Dendritic cell treated with granulocyte-macrophage colony-stimulating factor and Interleukin-4, amounts not matched to agents 40 ng/mL and 50 ng/mL, for 4 days (primary cell): ENCODE measurements around the gene STAM2.
"Not testable (repeated sequence)": the region's sequence is repeated elsewhere in the genome, so short reads cannot be mapped to it uniquely, and the experiment has no call there.

Experiments used
- H3K27ac Mint-ChIP-seq: one replicate; pipeline ENCODE4 v1.8.0; 2022; ENCODE audit warnings: mild to moderate bottlenecking, mixed read lengths
- H3K27me3 Mint-ChIP-seq: one replicate; pipeline ENCODE4 v1.8.0; 2022; ENCODE audit warnings: mild to moderate bottlenecking, mixed read lengths
- H3K36me3 Mint-ChIP-seq: one replicate; pipeline ENCODE4 v1.8.0; 2022; ENCODE audit warnings: low read depth, mixed read lengths
- H3K4me1 Mint-ChIP-seq: one replicate; pipeline ENCODE4 v1.8.0; 2022; ENCODE audit warnings: low read depth, mixed read lengths
- H3K4me3 Mint-ChIP-seq: one replicate; pipeline ENCODE4 v1.8.0; 2022; ENCODE audit warnings: mild to moderate bottlenecking, moderate library complexity, mixed read lengths
- H3K9me3 Mint-ChIP-seq: one replicate; pipeline ENCODE4 v1.8.0; 2022; ENCODE audit warnings: mixed read lengths
- intact Hi-C: fragments of 100-400 bp; cut with micrococcal nuclease; formaldehyde crosslinking; loops from one replicate; pipeline ENCODE4 v1.15.0; 2022

STAM2 gene

DNA sequence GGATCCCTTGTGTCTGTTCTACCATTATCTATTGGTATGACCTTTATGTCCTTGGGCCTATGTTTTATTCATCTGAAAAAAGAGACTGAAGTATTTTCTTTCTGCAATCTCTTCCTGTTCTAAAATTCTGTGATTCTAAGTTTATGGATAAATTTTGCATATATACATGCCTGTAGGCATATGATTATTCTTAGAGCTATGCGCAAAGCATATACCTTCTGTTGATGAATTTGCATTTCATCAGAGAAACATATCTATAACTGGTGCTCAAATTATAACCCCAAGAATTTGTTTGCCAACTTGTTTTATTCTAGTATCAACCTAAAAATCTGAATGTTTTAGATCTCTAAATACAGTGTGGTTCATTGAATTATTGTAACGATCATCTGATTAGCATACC, 83.5 kb downstream of the STAM2 start:
- H3K4me3 Mint-ChIP-seq = no peak overlapping the region
- H3K36me3 Mint-ChIP-seq = no peaks in the 10 kb centered on the region
- H3K4me1 Mint-ChIP-seq = peaks cover 51% of the 10 kb centered on the region
- no peaks in the 10 kb centered on the region for H3K9me3 Mint-ChIP-seq
- no peaks in the 10 kb centered on the region for H3K27me3 Mint-ChIP-seq
- intact Hi-C loops = no loop called here
- H3K27ac Mint-ChIP-seq = no peak overlapping the region

DNA sequence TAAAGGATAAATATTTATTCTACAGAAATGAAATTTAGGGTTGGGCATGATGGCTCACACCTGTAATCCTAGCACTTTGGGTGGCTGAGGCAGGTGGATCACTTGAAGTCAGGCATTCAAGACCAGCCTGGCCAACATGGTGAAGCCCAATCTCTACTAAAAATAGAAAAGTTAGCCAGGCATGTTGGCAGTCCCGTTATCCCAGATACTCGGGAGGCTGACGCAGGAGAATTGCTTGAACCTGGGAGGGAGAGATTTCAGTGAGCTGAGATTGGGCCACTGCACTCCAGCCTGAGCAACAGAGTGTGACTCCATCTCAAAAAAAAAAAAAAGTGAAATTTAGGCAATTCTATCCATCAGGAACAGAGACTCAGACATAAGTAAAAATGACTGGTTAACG, 84.8 kb downstream of the STAM2 start:
- H3K27ac Mint-ChIP-seq, H3K4me3 Mint-ChIP-seq, H3K27me3 Mint-ChIP-seq, H3K9me3 Mint-ChIP-seq, H3K36me3 Mint-ChIP-seq, intact Hi-C loops: not testable (repeated sequence)
- H3K4me1 Mint-ChIP-seq = peaks cover 51% of the 10 kb centered on the region

DNA sequence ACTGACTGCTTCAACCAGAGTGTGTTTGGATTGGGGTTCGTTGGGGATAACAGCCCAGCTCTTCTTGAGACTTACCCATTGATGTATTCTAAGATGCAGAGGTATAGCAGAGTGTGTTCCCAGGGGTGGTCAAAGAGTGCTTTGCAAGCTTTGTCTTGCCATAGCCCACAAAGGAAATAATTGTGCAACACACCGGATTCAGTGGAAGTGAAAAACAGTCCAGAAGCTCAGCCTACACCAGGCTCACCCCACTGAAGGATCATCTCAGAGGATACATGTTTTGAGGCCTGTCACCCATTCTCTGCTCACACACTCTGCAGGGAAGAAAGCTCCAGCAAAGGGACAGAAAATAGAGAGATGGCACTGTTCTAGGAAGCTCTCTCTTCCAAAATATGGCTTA, 86.3 kb downstream of the STAM2 start:
- no peaks in the 10 kb centered on the region for H3K36me3 Mint-ChIP-seq
- intact Hi-C loops = loop anchor here (5.0 kb wide), 1 partner anchor 37 kb away; no protein-coding TSS in a partner anchor
- H3K4me3 Mint-ChIP-seq = peak overlapping the region; percentile 49
- H3K9me3 Mint-ChIP-seq = no peaks in the 10 kb centered on the region
- peak overlapping the region; percentile 81 for H3K27ac Mint-ChIP-seq
- H3K27me3 Mint-ChIP-seq = no peaks in the 10 kb centered on the region
- peaks cover 41% of the 10 kb centered on the region for H3K4me1 Mint-ChIP-seq

DNA sequence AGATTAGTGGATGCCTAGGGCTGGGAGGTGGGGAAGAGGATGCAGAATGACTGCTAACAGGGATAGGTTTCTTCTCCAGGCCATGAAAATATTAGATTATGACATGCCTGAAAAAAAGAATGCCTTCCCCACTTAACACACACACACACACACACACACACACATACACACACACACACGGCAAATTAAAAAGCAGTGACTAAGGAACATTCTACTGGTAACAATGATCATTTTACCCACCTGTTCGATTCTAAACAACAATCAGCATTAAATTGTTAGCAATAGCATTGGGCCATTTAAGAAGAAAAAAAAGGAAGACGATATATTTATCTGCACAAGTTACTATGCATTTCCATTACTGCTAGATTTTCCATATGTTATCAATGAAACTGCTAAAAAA, 87.6 kb downstream of the STAM2 start:
- intact Hi-C loops = loop anchor here (5.0 kb wide), 1 partner anchor 36 kb away; no protein-coding TSS in a partner anchor
- Mint-ChIP-seq H3K27me3 (no peaks in the 10 kb centered on the region), H3K27ac (no peak overlapping the region), H3K36me3 (no peaks in the 10 kb centered on the region), H3K9me3 (no peaks in the 10 kb centered on the region), H3K4me1 (peaks cover 33% of the 10 kb centered on the region), H3K4me3 (no peak overlapping the region)

DNA sequence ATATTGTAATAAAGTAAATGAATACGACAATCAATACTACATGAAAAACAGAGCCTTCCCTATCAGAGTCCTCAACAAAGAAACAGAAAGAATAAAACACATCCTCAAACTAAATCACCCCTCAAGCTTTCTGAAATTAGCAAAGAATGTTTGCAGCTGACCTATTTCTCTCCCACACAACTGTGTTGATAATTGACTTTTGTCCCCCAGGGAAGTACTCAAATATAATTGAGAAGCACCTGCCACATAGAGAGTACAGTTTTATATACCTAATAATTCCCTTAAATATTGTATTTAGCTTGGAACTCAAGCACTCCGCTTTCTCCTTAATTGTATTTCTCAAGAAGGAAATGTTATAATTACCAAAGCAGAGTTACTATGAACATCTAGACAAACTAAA, 89.3 kb downstream of the STAM2 start:
- H3K27me3 Mint-ChIP-seq = no peaks in the 10 kb centered on the region
- peaks cover 33% of the 10 kb centered on the region for H3K4me1 Mint-ChIP-seq
- H3K9me3 Mint-ChIP-seq = no peaks in the 10 kb centered on the region

DNA sequence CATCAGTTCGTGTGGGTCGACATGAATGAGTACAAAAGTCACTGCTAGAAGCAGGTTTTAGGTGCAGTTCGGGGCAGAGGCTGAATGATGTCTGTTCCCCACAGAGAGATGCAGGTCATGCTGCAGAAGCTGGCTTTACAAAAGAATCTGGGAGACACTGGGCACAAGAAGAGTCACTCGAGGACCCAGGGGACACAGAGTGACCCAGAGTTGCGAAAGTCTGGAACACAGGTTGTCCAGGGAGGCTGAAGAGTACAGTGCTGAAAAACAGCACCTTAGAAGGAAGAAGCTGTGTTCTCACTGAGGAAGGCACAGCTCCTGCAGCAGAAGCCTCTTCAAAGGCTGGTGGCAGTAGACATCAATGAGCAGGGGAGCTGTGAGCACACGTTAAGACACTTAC, 91.5 kb downstream of the STAM2 start:
- H3K4me1 Mint-ChIP-seq = peaks cover 21% of the 10 kb centered on the region
- no peaks in the 10 kb centered on the region for H3K36me3 Mint-ChIP-seq
- intact Hi-C loops = no loop called here
- H3K27ac Mint-ChIP-seq = no peak overlapping the region
- H3K9me3 Mint-ChIP-seq = no peaks in the 10 kb centered on the region
- H3K4me3 Mint-ChIP-seq = no peak overlapping the region
- no peaks in the 10 kb centered on the region for H3K27me3 Mint-ChIP-seq

More for the DNA sequence above, 89.3 kb downstream of the STAM2 start:
- Mint-ChIP-seq H3K4me3 (no peak overlapping the region), H3K36me3 (no peaks in the 10 kb centered on the region), H3K27ac (no peak overlapping the region)
- intact Hi-C loops = loop anchor here (5.0 kb wide), 1 partner anchor 34 kb away; no protein-coding TSS in a partner anchor

DNA sequence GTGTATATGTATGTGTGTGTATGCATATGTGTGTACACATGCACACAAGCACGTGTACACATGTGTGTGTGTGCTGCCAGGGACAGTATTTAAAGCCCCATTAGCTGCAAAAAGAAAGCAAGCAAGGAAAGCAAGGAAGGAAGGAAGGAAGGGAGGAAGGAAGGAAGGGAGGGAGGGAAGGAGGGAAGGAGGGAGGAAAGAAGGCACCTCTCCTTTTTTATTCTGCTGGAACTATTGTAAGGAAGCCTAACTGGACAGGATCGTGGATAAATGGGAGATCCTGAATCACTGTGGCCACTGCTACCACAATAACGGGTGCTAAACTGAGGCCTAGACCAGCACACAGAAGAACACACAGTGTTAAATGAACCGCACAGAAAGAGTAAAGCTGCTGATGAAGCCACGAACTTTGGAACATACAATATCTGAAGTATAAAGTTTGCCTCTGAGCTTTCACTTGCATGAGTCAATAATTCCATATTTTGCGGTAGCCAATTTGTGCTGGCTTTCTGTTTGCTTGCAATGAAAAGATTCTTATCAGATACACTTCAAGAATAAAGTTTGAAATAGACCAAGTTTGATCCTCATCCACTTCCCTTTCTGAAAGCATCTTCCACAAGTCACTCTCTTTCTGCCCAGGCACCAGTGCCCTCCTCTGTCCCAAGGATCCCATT, 92.2 kb downstream of the STAM2 start:
- no peak overlapping the region for H3K4me3 Mint-ChIP-seq
- H3K27ac Mint-ChIP-seq = no peak overlapping the region
- no peaks in the 10 kb centered on the region for H3K9me3 Mint-ChIP-seq
- H3K4me1 Mint-ChIP-seq = peaks cover 14% of the 10 kb centered on the region
- H3K36me3 Mint-ChIP-seq = no peaks in the 10 kb centered on the region
- intact Hi-C loops = no loop called here
- H3K27me3 Mint-ChIP-seq = no peaks in the 10 kb centered on the region

DNA sequence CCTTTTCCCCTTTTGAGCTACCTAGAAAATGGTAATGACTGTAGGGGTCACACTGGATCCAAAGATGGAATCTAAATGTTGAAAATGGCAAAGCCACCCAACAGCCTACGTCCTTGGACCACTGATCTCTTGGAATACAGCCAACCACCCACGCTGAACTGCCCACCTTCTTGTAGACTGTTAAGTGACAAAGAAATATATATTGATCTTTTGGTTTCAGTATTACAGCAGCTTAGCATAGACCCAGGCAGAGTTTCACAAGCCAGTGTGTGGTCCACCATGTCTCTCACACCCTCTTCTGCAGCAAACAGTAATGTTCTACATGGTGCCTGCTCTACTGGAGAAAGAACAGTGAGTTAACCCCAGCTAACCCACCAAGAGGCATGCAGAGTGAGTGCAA, 96.9 kb downstream of the STAM2 start:
- peaks cover 5% of the 10 kb centered on the region for H3K4me1 Mint-ChIP-seq
- intact Hi-C loops = no loop called here
- no peak overlapping the region for H3K27ac Mint-ChIP-seq
- H3K4me3 Mint-ChIP-seq = no peak overlapping the region
- H3K36me3 Mint-ChIP-seq = no peaks in the 10 kb centered on the region
- H3K9me3 Mint-ChIP-seq = no peaks in the 10 kb centered on the region
- no peaks in the 10 kb centered on the region for H3K27me3 Mint-ChIP-seq

DNA sequence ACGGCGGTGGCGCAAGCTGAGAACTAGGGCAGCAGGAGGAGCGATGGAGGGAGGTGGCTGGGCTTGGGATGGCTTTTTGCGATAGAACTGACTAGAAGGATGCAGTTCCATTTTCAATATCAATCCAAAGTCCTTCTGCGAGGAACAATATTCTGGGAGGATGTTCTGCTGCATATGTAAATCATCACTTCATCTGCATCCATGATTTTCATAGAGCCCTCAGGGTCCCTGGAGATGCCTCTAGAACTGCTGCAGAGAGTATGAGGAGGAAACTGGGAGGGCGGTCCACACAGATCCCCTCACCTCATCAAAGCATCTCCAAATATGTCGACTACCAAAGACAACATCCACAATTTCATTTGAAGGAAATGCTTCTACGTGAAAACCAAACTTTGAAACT, 97.5 kb downstream of the STAM2 start:
- H3K27me3 Mint-ChIP-seq = no peaks in the 10 kb centered on the region
- no peak overlapping the region for H3K27ac Mint-ChIP-seq
- H3K36me3 Mint-ChIP-seq = no peaks in the 10 kb centered on the region
- H3K4me1 Mint-ChIP-seq = peaks cover 5% of the 10 kb centered on the region
- no peak overlapping the region for H3K4me3 Mint-ChIP-seq
- intact Hi-C loops = no loop called here
- no peaks in the 10 kb centered on the region for H3K9me3 Mint-ChIP-seq

DNA sequence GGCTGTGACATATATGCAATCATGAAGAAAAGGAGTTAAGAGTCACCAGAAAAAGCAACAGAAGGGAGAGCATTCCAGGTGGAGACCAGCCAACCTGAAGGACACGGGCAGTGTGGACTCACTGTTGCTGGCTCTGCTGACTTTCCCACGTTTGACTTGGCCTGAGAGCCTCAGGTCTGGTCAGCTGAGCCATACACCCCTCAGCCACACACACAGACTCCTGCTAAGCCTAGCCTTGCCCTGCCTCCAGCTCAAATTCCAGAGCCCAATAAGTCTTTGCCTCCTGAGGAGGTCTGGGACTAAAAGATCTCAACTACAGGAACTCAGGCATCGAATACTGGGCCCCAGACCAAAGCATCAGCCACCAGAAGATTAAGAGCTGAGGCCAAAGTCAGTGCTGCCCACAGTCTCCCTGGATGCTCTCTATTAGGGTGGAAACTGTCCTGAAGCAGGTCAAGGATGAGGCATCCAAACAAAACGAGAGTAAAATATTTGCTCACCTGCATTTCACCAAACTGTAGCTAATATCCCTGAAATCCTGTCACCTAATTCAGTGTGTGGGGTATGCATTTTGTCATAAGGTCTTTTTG, 100.0 kb downstream of the STAM2 start:
- H3K4me3 Mint-ChIP-seq = no peak overlapping the region
- no peaks in the 10 kb centered on the region for H3K27me3 Mint-ChIP-seq
- H3K4me1 Mint-ChIP-seq = peaks cover 7% of the 10 kb centered on the region
- no peaks in the 10 kb centered on the region for H3K36me3 Mint-ChIP-seq
- H3K9me3 Mint-ChIP-seq = no peaks in the 10 kb centered on the region
- H3K27ac Mint-ChIP-seq = no peak overlapping the region
- intact Hi-C loops = no loop called here

DNA sequence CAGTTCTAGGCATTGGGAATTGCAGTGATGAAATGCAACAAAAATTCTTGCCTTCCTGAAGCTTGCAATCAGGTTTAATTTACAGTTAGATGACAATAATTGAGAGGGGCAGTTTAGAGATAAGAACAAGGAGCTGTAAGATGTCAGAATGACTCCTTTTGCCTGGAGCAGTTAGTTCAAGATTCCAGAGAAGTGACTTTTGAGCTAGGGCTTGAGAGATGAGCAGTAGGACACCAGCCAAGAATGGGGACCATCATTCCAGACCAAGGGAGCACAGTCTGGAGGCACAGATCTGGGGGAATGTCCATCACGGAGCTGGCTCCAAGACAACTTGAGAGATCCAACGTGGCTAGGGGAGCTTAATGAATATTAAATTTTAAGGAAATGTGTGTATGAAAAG, 103.6 kb downstream of the STAM2 start:
- Mint-ChIP-seq H3K36me3 (no peaks in the 10 kb centered on the region), H3K27me3 (no peaks in the 10 kb centered on the region), H3K4me1 (peaks cover 15% of the 10 kb centered on the region), H3K27ac (no peak overlapping the region), H3K4me3 (no peak overlapping the region), H3K9me3 (no peaks in the 10 kb centered on the region)
- intact Hi-C loops = no loop called here

DNA sequence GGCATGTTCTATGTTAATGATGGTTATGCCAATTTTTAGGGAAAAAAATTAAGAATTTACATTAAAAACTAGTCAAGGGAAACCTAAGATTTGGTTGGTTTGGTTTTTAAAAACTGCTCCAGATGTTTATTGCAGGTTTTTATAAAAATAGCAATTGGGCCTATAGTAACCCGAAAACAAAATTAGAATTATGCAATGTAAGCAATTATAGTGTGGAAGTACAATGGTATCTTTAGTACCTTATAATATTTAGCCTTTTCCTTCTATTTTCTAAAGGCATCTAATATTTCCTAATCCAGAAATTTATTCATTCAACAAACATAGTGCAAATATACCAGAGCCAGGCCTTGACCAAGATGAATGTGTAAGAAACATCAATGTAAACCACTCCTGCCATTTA, 104.0 kb downstream of the STAM2 start:
- Mint-ChIP-seq H3K27ac (no peak overlapping the region), H3K9me3 (no peaks in the 10 kb centered on the region), H3K36me3 (no peaks in the 10 kb centered on the region), H3K27me3 (no peaks in the 10 kb centered on the region), H3K4me3 (no peak overlapping the region), H3K4me1 (peaks cover 15% of the 10 kb centered on the region)
- intact Hi-C loops = no loop called here

DNA sequence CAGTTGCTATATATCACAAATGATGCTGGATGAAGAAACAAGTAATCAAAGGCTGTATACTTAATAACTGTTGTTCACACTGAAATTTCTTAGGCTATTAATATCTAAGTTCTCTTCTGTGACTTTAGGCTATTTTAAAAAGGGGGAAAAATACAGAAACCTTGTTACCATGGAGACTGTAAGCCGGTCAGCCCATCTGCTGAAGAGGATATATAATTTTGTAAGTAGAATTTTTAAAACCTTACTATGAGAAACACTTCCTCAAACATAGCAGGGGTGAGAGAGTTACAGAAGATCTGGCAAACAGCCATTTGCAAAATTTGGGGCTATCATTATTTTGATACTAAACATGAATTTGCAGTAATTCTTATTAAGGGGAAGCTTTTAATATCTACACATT, 104.5 kb downstream of the STAM2 start:
- Mint-ChIP-seq H3K4me3 (no peak overlapping the region), H3K27me3 (peaks cover 1% of the 10 kb centered on the region), H3K4me1 (peaks cover 17% of the 10 kb centered on the region), H3K9me3 (no peaks in the 10 kb centered on the region), H3K36me3 (no peaks in the 10 kb centered on the region), H3K27ac (no peak overlapping the region)
- intact Hi-C loops = no loop called here

DNA sequence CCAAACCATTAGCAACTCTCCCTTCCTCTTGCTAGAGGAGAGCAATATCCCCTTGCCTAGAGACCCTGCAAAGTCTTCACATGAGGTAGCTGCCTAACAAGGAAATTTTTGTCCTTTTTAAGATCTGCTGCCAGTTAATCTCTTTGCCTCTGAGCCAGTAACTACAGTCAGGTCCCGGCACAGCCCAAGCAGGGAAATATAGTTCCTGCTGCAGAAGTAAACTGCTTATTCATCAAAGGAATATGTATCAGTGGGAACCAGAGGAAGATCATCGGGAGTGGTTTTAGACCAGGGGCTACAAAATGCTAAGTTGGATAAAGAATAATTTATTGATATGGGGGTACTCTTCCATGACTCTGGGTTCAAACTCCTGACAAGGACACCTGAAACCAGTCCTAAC, 107.3 kb downstream of the STAM2 start:
- intact Hi-C loops = no loop called here
- Mint-ChIP-seq H3K27ac (no peak overlapping the region), H3K36me3 (no peaks in the 10 kb centered on the region), H3K4me1 (peaks cover 19% of the 10 kb centered on the region), H3K9me3 (no peaks in the 10 kb centered on the region), H3K27me3 (peaks cover 2% of the 10 kb centered on the region), H3K4me3 (no peak overlapping the region)

DNA sequence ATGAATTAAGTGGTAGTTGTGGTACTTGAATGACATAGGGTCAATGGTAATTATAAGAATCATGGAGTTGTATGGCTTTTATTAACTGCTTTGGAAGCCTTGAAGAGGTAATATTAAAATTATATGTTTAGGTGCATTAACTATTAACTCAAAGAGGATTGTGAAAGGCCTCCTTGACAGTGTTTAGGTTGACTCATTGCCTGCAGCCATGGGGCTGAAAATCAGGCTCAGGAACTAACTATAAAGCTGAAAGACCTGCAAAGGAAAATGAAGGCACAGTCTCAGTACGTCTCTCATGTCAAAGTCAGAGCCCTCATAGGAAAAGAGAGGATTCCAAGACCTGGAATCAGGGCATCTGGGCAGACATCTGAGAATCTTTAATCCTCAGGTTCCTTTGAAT, 107.7 kb downstream of the STAM2 start:
- Mint-ChIP-seq H3K36me3 (no peaks in the 10 kb centered on the region), H3K4me1 (peaks cover 21% of the 10 kb centered on the region), H3K9me3 (no peaks in the 10 kb centered on the region), H3K4me3 (no peak overlapping the region), H3K27ac (no peak overlapping the region), H3K27me3 (peaks cover 2% of the 10 kb centered on the region)
- intact Hi-C loops = no loop called here
